ENCODE measurements around the gene KCTD1.

GRCh38 chr18:26414901-26415440 lies 133.4 kb downstream of the KCTD1 start:
- TF ChIP-seq CTCF (IDR thresholded peaks at IDR 0.05) (no peak), ZFX (IDR thresholded peaks at IDR 0.05; ENCODE audit: borderline replicate concordance) (no peak)
